ENCODE results near the gene NAA15.
"Not testable (repeated sequence)": the region's sequence is repeated elsewhere in the genome, so short reads cannot be mapped to it uniquely, and the experiment has no call there.

The NAA15 gene

GRCh38 chr4:139301113-139301820 lies at the start of gene NAA15:
NAA15 (plus strand) TSS chr4:139301505; CDS start chr4:139301778, 273 bp downstream.
- peak; percentile 98 for DNase-seq

GRCh38 chr4:139253046-139253445 lies 48.3 kb upstream of the NAA15 start:
- no peak for DNase-seq

- no peak for DNase-seq
These were observed 47.6 kb upstream of the NAA15 start for GRCh38 chr4:139253713-139254112.

- DNase-seq, result not testable (repeated sequence)
These were observed 45.7 kb upstream of the NAA15 start for GRCh38 chr4:139255581-139255980.

GRCh38 chr4:139256349-139256748 lies 45.0 kb upstream of the NAA15 start:
- no peak for DNase-seq

GRCh38 chr4:139265654-139266053 lies 35.7 kb upstream of the NAA15 start:
- DNase-seq, result no peak

GRCh38 chr4:139266208-139266582 lies 35.1 kb upstream of the NAA15 start:
- DNase-seq, result no peak

- DNase-seq, result peak; percentile 85
These were observed 34.6 kb upstream of the NAA15 start for GRCh38 chr4:139266583-139267257.

GRCh38 chr4:139267301-139267700 lies 34.0 kb upstream of the NAA15 start:
- no peak for DNase-seq

GRCh38 chr4:139273835-139274234 lies 27.5 kb upstream of the NAA15 start:
- DNase-seq, result no peak

GRCh38 chr4:139274790-139275189 lies 26.5 kb upstream of the NAA15 start:
- no peak for DNase-seq

- DNase-seq, result no peak
These were observed 26.0 kb upstream of the NAA15 start for GRCh38 chr4:139275281-139275735.

- DNase-seq, result no peak
These were observed 22.8 kb upstream of the NAA15 start for GRCh38 chr4:139278485-139278884.

GRCh38 chr4:139278912-139279759 lies 22.2 kb upstream of the NAA15 start:
- no peak for DNase-seq

- peak; percentile 10 for DNase-seq
These were observed 21.3 kb upstream of the NAA15 start, which contains the start of gene MGARP for GRCh38 chr4:139279760-139280620. MGARP (minus strand) TSS chr4:139280225; CDS start chr4:139280158, 67 bp downstream.

GRCh38 chr4:139282065-139282720 lies 19.1 kb upstream of the NAA15 start:
- no peak for DNase-seq

GRCh38 chr4:139282721-139283075 lies 18.6 kb upstream of the NAA15 start:
- DNase-seq, result no peak

- no peak for DNase-seq
These were observed 15.1 kb upstream of the NAA15 start for GRCh38 chr4:139286186-139286698.

- peak; percentile 98 for DNase-seq
These were observed 5.9 kb upstream of the NAA15 start for GRCh38 chr4:139295206-139295941.

GRCh38 chr4:139295942-139296299 lies 5.4 kb upstream of the NAA15 start:
- DNase-seq, result no peak

- DNase-seq, result no peak
These were observed 4.3 kb upstream of the NAA15 start for GRCh38 chr4:139297001-139297410.
